HepG2 (cell line): ENCODE measurements around the gene DGKB. TPM values are rescaled to one million over a fixed set of nuclear protein-coding genes. Genes with fewer than 3 reads are reported as not detected.

Experiments used
- ATAC-seq: fragments of 200-7000 bp; cut with Tn5 transposase; 3 replicates; pipeline ENCODE4 v1.9.1; 2020; ENCODE audit warnings: mild to moderate bottlenecking, moderate library complexity
- BruUV-seq: library from RNA; stranded (reverse); fragments of 400-500 nt; replicated peaks from 2 replicates; lab custom pipeline; 2021; lab: Mats Ljungman, UMichigan
- CTCF ChIA-PET: fragments of 300-600 bp; formaldehyde crosslinking; extraction: SDS; loops from one replicate; lab custom pipeline; 2021; ENCODE audit warnings: low total read pairs, inconsistent platforms, low intra/inter-chr PET ratio; lab: Yijun Ruan, JAX
- POLR2A ChIA-PET: fragments of 350-600 bp; sonication (Branson Sonifier 250); formaldehyde crosslinking; loops from one replicate; lab custom pipeline; 2020; ENCODE audit warnings: antibody characterized with exemption, inconsistent platforms; lab: Yijun Ruan, JAX
- DNase-seq: peaks from one replicate; pipeline ENCODE4 v3.0.0-alpha.2; 2015; ENCODE audit warnings: low spot score
- FAIRE-seq: peaks from 3 replicates; lab custom pipeline; 2011; peaks lifted over from hg19 to GRCh38; lab: Jason Lieb, UNC
- H2AFZ ChIP-seq: one replicate; pipeline ENCODE4 v1.6.1; 2011; ENCODE audit warnings: low read length, inconsistent platforms
- H3K27ac ChIP-seq: fragments of 300-600 bp; 3 replicates; pipeline ENCODE4 v1.8.0; 2011; ENCODE audit warnings: mixed run types, mild to moderate bottlenecking, mixed read lengths, low read length, inconsistent platforms; ENCODE audit not compliant: insufficient read depth; ENCODE audit errors: extremely low read length
- H3K27me3 ChIP-seq, 2 experiments: fragments of 200-600 bp in 1 of 2; 2 replicates in 1 of 2; 3 replicates in 1 of 2; pipeline versions ENCODE4 v1.6.0 to v1.8.0; 2011; ENCODE audit warnings: low read length in 2 of 2, mild to moderate bottlenecking in 2 of 2, moderate library complexity in 2 of 2, inconsistent platforms in 1 of 2; ENCODE audit not compliant: insufficient read depth in 2 of 2, control insufficient read depth in 1 of 2
- H3K36me3 ChIP-seq, 2 experiments: fragments of 200-600 bp in 1 of 2; replicated peaks in 1 of 2; 2 replicates in 1 of 2; 3 replicates in 1 of 2; pipeline versions ENCODE4 v1.5.1 to v1.8.0; 2011; ENCODE audit warnings: low read length in 2 of 2, inconsistent platforms in 1 of 2; ENCODE audit not compliant: insufficient read depth in 2 of 2, control insufficient read depth in 1 of 2
- H3K4me1 ChIP-seq: 2 replicates; pipeline ENCODE4 v1.5.1; 2012; ENCODE audit warnings: low read length, inconsistent platforms; ENCODE audit not compliant: insufficient read depth
- H3K4me2 ChIP-seq: 2 replicates; pipeline ENCODE4 v1.6.0; 2011; ENCODE audit warnings: low read depth, low read length, inconsistent platforms
- H3K4me3 ChIP-seq, 3 experiments: fragments of 200-600 bp in 1 of 3; sonication (generic), shearing (Covaris generic) in 1 of 3; replicated peaks in 1 of 3; 2 replicates each; pipeline ENCODE4 v1.5.1; 2011 to 2016; ENCODE audit warnings: low read length in 3 of 3, inconsistent platforms in 2 of 3, low read depth in 2 of 3, mild to moderate bottlenecking in 2 of 3, control low read depth in 1 of 3, mixed read lengths in 1 of 3; ENCODE audit not compliant: insufficient read depth in 1 of 3
- H3K79me2 ChIP-seq: one replicate; pipeline ENCODE4 v1.6.1; 2011; ENCODE audit warnings: low read length, inconsistent platforms; ENCODE audit not compliant: insufficient read depth
- H3K9ac ChIP-seq: 2 replicates; pipeline ENCODE4 v1.6.0; 2011; ENCODE audit warnings: mild to moderate bottlenecking, low read depth, low read length, inconsistent platforms; ENCODE audit not compliant: insufficient read depth
- H3K9me3 ChIP-seq: 2 replicates; pipeline ENCODE4 v1.5.1; 2012; ENCODE audit warnings: mild to moderate bottlenecking, low read length
- H4K20me1 ChIP-seq: 2 replicates; pipeline ENCODE4 v1.6.0; 2011; ENCODE audit warnings: inconsistent platforms, mild to moderate bottlenecking, low read length, moderate library complexity; ENCODE audit not compliant: insufficient read depth
- ARID4A ChIP-seq: sonication (generic); formaldehyde crosslinking; IDR thresholded peaks from 2 replicates; pipeline ENCODE4 v1.5.0; 2020; ENCODE audit warnings: mild to moderate bottlenecking, missing genetic modification reagents, borderline replicate concordance
- EEA1 ChIP-seq: sonication (generic); formaldehyde crosslinking; IDR thresholded peaks from 2 replicates; pipeline ENCODE4 v1.5.1; 2020; ENCODE audit warnings: mild to moderate bottlenecking, missing genetic modification reagents, borderline replicate concordance
- GPBP1L1 ChIP-seq: sonication (generic); formaldehyde crosslinking; IDR thresholded peaks from 2 replicates; pipeline ENCODE4 v1.5.0; 2020; ENCODE audit warnings: mild to moderate bottlenecking, missing genetic modification reagents
- HNRNPH1 ChIP-seq: fragments of 200-400 bp; formaldehyde crosslinking; optimal IDR thresholded peaks from 2 replicates; pipeline ENCODE3; 2017; ENCODE audit warnings: mild to moderate bottlenecking, low read depth, low read length
- JARID2 ChIP-seq: sonication (generic); formaldehyde crosslinking; IDR thresholded peaks from 2 replicates; pipeline ENCODE4 v1.8.1; 2023; ENCODE audit warnings: missing genetic modification reagents, inconsistent platforms; ENCODE audit not compliant: insufficient replicate concordance
- JDP2 ChIP-seq: sonication (generic); formaldehyde crosslinking; IDR thresholded peaks from 2 replicates; pipeline ENCODE4 v1.8.1; 2022; ENCODE audit warnings: missing genetic modification reagents, borderline replicate concordance
- KLF11 ChIP-seq: IDR thresholded peaks from 2 replicates; pipeline ENCODE4 v1.6.1; 2016; ENCODE audit warnings: missing compliant biosample characterization
- NCOA1 ChIP-seq: sonication (generic); formaldehyde crosslinking; IDR thresholded peaks from 2 replicates; pipeline ENCODE4 v1.9.0; 2021; ENCODE audit warnings: missing genetic modification reagents
- ZNF12 ChIP-seq: sonication (generic); formaldehyde crosslinking; IDR thresholded peaks from 2 replicates; pipeline ENCODE4 v1.5.0; 2020; ENCODE audit warnings: missing genetic modification reagents
- ZNF256 ChIP-seq: sonication (generic); formaldehyde crosslinking; conservative IDR thresholded peaks from 2 replicates; pipeline ENCODE4 v1.4.0; 2020; ENCODE audit warnings: missing genetic modification reagents
- ZNF607 ChIP-seq: sonication (generic); formaldehyde crosslinking; IDR thresholded peaks from 2 replicates; pipeline ENCODE4 v1.5.1; 2020; ENCODE audit warnings: missing genetic modification reagents, mild to moderate bottlenecking, borderline replicate concordance
- ZNF678 ChIP-seq: sonication (generic); formaldehyde crosslinking; IDR thresholded peaks from 2 replicates; pipeline ENCODE4 v1.4.0; 2020; ENCODE audit warnings: mild to moderate bottlenecking, missing genetic modification reagents
- WGBS: methylation state at CpG from one replicate; pipeline ENCODE4 v1.1.6; 2017; ENCODE audit warnings: low lambda C conversion rate; 5-methylcytosine and 5-hydroxymethylcytosine counted together
- in situ Hi-C: cut with HindIII; loops from 2 replicates; pipeline ENCODE4 v1.10.0; 2017; ENCODE audit warnings: low pct_unique_long_range_greater_than_20kb; ENCODE audit not compliant: extremely low pct_ligation_motif_present
- intact Hi-C: fragments of 100-400 bp; cut with micrococcal nuclease; formaldehyde crosslinking; loops from one replicate; pipeline ENCODE4 v1.10.0; 2022; ENCODE audit not compliant: unreplicated experiment
- polyA plus RNA-seq, 8 experiments: library from polyadenylated mRNA; depleted of rRNA in 3 of 8; stranded (reverse) in 7 of 8; unstranded in 1 of 8; fragments of >200 nt; fragmentation: Illumina TruSeq in 4 of 8; extraction: Trizol in 4 of 8; gene quantifications; 2 replicates each; pipeline versions ENCODE4 v1.2.1 to v1.2.3, GENCODE V29; 2011 to 2016; ENCODE audit warnings: low read depth in 4 of 8, missing spikeins in 1 of 8, mixed read lengths in 1 of 8; ENCODE audit not compliant: insufficient read depth in 1 of 8
- total RNA-seq, 5 experiments: library from RNA; depleted of rRNA; stranded (reverse); fragments of >200 nt; fragmentation: Illumina TruSeq; extraction: Trizol; gene quantifications; 2 replicates each; pipeline ENCODE4 v1.2.3, GENCODE V29; 2016; ENCODE audit warnings: low read depth in 1 of 5
- TF ChIP-seq, protein P1 (sequence below), 2 experiments: sonication (generic) in 1 of 2; formaldehyde crosslinking in 1 of 2; IDR thresholded peaks; 2 replicates each; pipeline versions ENCODE4 v1.5.1 to v1.6.1; 2011 to 2020; ENCODE audit warnings: borderline replicate concordance in 1 of 2, low read depth in 1 of 2, low read length in 1 of 2, mild to moderate bottlenecking in 1 of 2, missing genetic modification reagents in 1 of 2, moderate library complexity in 1 of 2
- TF ChIP-seq, protein P2 (sequence below): sonication (generic); formaldehyde crosslinking; conservative IDR thresholded peaks from 2 replicates; pipeline ENCODE4 v1.8.0; 2022; ENCODE audit warnings: missing genetic modification reagents

Gene DGKB
- total and polyA plus RNA-seq, 2 of the 13 experiments (the other 11 are each of a cell fraction or from before 2014, with no cell fraction given) = not detected

GRCh38 chr7:14817829-14818614 is 84.5 kb downstream of the DGKB start:
- intact Hi-C loops (no loop called here), in situ Hi-C loops (no loop called here)
- peaks cover 21% of the 10 kb centered on the region for H3K9me3 ChIP-seq
- no peak overlapping the region for H3K9ac ChIP-seq
- H3K4me2 ChIP-seq = no peak overlapping the region
- H3K4me1 ChIP-seq = no peaks in the 10 kb centered on the region
- FAIRE-seq = no peak
- no peak overlapping the region for H3K27ac ChIP-seq
- ATAC-seq = no peak
- no peak for DNase-seq
- WGBS = 17% methylated on average over 4 of the region's 4 CpGs
- H3K4me3 ChIP-seq = no peak overlapping the region
- CTCF ChIA-PET = no interaction called here
- H3K79me2 ChIP-seq = no peaks in the 10 kb centered on the region
- no peaks in the 10 kb centered on the region for H3K27me3 ChIP-seq
- no peaks in the 10 kb centered on the region for H4K20me1 ChIP-seq
- BruUV-seq = no TSS peak
- H2AFZ ChIP-seq = no peak overlapping the region
- no peaks in the 10 kb centered on the region for H3K36me3 ChIP-seq
- POLR2A ChIA-PET = no interaction called here
- TF ChIP-seq, protein P1, sequence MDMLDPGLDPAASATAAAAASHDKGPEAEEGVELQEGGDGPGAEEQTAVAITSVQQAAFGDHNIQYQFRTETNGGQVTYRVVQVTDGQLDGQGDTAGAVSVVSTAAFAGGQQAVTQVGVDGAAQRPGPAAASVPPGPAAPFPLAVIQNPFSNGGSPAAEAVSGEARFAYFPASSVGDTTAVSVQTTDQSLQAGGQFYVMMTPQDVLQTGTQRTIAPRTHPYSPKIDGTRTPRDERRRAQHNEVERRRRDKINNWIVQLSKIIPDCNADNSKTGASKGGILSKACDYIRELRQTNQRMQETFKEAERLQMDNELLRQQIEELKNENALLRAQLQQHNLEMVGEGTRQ (IDR thresholded peaks at IDR 0.05; ENCODE audit: low read depth, low read length) = no peak
- TF ChIP-seq, protein P1 (CRISPR knock-in tag; IDR thresholded peaks at IDR 0.05; ENCODE audit: borderline replicate concordance) = no peak
- TF ChIP-seq, protein P2, sequence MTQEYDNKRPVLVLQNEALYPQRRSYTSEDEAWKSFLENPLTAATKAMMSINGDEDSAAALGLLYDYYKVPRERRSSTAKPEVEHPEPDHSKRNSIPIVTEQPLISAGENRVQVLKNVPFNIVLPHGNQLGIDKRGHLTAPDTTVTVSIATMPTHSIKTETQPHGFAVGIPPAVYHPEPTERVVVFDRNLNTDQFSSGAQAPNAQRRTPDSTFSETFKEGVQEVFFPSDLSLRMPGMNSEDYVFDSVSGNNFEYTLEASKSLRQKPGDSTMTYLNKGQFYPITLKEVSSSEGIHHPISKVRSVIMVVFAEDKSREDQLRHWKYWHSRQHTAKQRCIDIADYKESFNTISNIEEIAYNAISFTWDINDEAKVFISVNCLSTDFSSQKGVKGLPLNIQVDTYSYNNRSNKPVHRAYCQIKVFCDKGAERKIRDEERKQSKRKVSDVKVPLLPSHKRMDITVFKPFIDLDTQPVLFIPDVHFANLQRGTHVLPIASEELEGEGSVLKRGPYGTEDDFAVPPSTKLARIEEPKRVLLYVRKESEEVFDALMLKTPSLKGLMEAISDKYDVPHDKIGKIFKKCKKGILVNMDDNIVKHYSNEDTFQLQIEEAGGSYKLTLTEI (CRISPR knock-in tag) = no peak
- TF ChIP-seq KLF11 = no peak
- no peak for TF ChIP-seq HNRNPH1
- TF ChIP-seq ZNF607 = no peak
- TF ChIP-seq JARID2 (CRISPR knock-in tag) = no peak
- no peak for TF ChIP-seq ZNF678 (CRISPR knock-in tag)
- no peak for TF ChIP-seq EEA1 (CRISPR knock-in tag)
- no peak for TF ChIP-seq JDP2 (CRISPR knock-in tag)
- TF ChIP-seq GPBP1L1 (CRISPR knock-in tag) = no peak
- no peak for TF ChIP-seq ARID4A (CRISPR knock-in tag)
- no peak for TF ChIP-seq NCOA1 (CRISPR knock-in tag)
- no peak for TF ChIP-seq ZNF256 (CRISPR knock-in tag)
- TF ChIP-seq ZNF12 (CRISPR knock-in tag) = no peak
